Effector memory CD4-positive, alpha-beta T cell (primary cell): Measurements from ENCODE around the gene SLITRK6.

ENCODE experiments used
- DNase-seq, 3 donors: peaks; one replicate each; pipeline ENCODE4 v3.0.0-alpha.2; 2020
- H3K27ac ChIP-seq: 2 replicates; pipeline ENCODE4 v1.7.0; 2013; ENCODE audit warnings: mild to moderate bottlenecking, low read length, moderate library complexity; ENCODE audit not compliant: insufficient read depth, poor library complexity, severe bottlenecking
- H3K27me3 ChIP-seq: replicated peaks from 2 replicates; pipeline ENCODE4 v1.7.0; 2013; ENCODE audit warnings: mild to moderate bottlenecking, low read length; ENCODE audit not compliant: insufficient read depth, control insufficient read depth, poor library complexity, severe bottlenecking
- H3K36me3 ChIP-seq: 2 replicates; pipeline ENCODE4 v1.7.0; 2013; ENCODE audit warnings: mild to moderate bottlenecking, low read length, moderate library complexity; ENCODE audit not compliant: control insufficient read depth, insufficient read depth
- H3K4me1 ChIP-seq: 2 replicates; pipeline ENCODE4 v1.7.0; 2013; ENCODE audit warnings: low read length, mild to moderate bottlenecking; ENCODE audit not compliant: control insufficient read depth, insufficient read depth, poor library complexity, severe bottlenecking
- H3K4me3 ChIP-seq: 2 replicates; pipeline ENCODE4 v1.7.0; 2013; ENCODE audit warnings: low read length, low read depth, mild to moderate bottlenecking; ENCODE audit not compliant: insufficient read depth, poor library complexity, severe bottlenecking
- H3K9me3 ChIP-seq: 2 replicates; pipeline ENCODE4 v1.7.0; 2013; ENCODE audit warnings: mild to moderate bottlenecking, low read length, moderate library complexity; ENCODE audit not compliant: control insufficient read depth

Gene SLITRK6

DNA sequence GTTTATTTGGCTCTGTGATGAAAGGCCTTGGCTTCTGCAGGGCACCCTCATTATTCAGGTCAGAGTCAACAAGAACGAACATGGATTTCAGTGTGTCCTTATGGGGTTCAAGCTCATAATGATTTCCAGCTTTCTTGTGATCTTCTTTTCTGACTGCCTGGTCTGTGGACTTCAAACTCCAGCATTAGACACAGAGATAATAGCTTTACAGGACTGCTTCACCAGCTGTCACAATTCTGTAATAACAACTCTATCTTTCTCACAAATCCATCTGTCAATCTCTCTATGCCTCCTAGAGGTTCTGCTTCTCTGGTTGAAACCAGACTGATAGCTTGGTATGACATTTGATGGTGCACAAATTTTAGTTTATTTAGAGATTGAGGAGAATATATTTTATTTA, 13.1 kb upstream of the SLITRK6 start:
- H3K36me3 ChIP-seq: no peaks in the 10 kb centered on the region
- no peaks in the 10 kb centered on the region for H3K9me3 ChIP-seq
- no peak overlapping the region for H3K4me3 ChIP-seq

GRCh38 chr13:85808811-85809210, 9.6 kb upstream of the SLITRK6 start:
- no peak overlapping the region for H3K27ac ChIP-seq
- no peaks in the 10 kb centered on the region for H3K36me3 ChIP-seq
- H3K27me3 ChIP-seq: no peaks in the 10 kb centered on the region
- H3K9me3 ChIP-seq: no peaks in the 10 kb centered on the region
- no peak for DNase-seq
- no peak overlapping the region for H3K4me3 ChIP-seq
- H3K4me1 ChIP-seq: no peaks in the 10 kb centered on the region

More for the DNA sequence above, 13.1 kb upstream of the SLITRK6 start:
- H3K27me3 ChIP-seq: no peaks in the 10 kb centered on the region
- no peak overlapping the region for H3K27ac ChIP-seq
- no peaks in the 10 kb centered on the region for H3K4me1 ChIP-seq
- DNase-seq: no peak

DNA sequence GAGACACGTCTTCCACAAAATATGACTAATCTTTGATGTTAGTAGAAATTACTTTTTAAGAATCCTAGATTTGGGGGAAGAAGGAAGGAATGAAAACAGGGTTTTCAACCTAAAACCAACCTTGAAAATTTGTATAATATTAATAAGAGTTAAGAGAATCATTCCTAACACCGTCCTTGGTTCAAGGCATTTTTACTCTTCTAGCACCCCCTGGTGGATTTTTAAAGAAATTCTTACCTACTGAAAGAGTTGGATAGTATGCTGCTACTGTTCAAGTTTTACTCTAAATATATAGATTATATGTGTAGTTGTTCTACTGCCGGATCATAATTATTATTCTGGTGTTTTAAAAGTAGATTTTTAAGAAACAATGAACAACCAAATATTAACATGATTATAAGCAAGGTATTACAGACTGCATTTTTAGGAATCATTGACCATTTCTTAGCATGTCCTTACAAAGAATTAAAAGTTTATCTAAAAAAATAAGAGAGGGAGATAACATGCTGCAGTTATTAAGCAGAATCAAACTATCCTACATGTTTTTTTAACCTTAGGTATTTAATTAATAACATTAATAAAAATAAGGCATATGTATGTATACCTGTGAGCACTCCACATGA, 7.4 kb upstream of the SLITRK6 start:
- Histone ChIP-seq H3K4me1 (no peaks in the 10 kb centered on the region), H3K36me3 (no peaks in the 10 kb centered on the region), H3K4me3 (no peak overlapping the region), H3K27me3 (no peaks in the 10 kb centered on the region), H3K9me3 (no peaks in the 10 kb centered on the region), H3K27ac (no peak overlapping the region)
- no peak for DNase-seq

- no peak overlapping the region for H3K4me3 ChIP-seq
- no peaks in the 10 kb centered on the region for H3K9me3 ChIP-seq
- H3K27ac ChIP-seq: no peak overlapping the region
Measured at GRCh38 chr13:85798556-85798955, 663 bp downstream of the SLITRK6 start.

GRCh38 chr13:85797311-85797710, 1.9 kb downstream of the SLITRK6 start:
- Histone ChIP-seq H3K4me3 (no peak overlapping the region), H3K27ac (no peak overlapping the region)

More at GRCh38 chr13:85798556-85798955, 663 bp downstream of the SLITRK6 start:
- DNase-seq: no peak
- H3K27me3 ChIP-seq: no peaks in the 10 kb centered on the region
- no peaks in the 10 kb centered on the region for H3K4me1 ChIP-seq
- H3K36me3 ChIP-seq: no peaks in the 10 kb centered on the region

DNA sequence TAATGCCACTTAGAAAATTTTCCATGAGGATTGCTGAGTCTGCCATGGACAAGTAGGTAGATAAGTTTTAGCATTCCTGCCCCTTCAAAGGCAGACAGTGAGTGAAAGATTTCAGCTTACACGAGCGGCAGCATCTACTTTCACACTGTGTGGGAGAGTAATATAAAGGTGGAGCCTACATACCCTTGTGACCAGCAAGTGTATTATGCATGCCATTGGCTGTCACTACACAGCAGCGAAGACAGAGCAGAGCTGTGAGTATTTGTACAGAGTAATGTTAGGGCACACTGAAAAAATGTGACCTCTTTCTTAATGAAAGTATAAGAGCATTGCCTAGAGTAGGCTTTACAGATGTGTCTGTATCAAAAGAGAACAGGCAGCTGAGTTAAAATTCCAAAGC, 14.0 kb downstream of the SLITRK6 start:
- Histone ChIP-seq H3K4me3 (no peak overlapping the region), H3K27me3 (no peaks in the 10 kb centered on the region), H3K36me3 (no peaks in the 10 kb centered on the region), H3K27ac (no peak overlapping the region), H3K9me3 (no peaks in the 10 kb centered on the region), H3K4me1 (no peaks in the 10 kb centered on the region)
- DNase-seq: no peak

More at GRCh38 chr13:85797311-85797710, 1.9 kb downstream of the SLITRK6 start:
- no peak for DNase-seq
- Histone ChIP-seq H3K36me3 (no peaks in the 10 kb centered on the region), H3K4me1 (no peaks in the 10 kb centered on the region), H3K9me3 (no peaks in the 10 kb centered on the region), H3K27me3 (no peaks in the 10 kb centered on the region)

DNA sequence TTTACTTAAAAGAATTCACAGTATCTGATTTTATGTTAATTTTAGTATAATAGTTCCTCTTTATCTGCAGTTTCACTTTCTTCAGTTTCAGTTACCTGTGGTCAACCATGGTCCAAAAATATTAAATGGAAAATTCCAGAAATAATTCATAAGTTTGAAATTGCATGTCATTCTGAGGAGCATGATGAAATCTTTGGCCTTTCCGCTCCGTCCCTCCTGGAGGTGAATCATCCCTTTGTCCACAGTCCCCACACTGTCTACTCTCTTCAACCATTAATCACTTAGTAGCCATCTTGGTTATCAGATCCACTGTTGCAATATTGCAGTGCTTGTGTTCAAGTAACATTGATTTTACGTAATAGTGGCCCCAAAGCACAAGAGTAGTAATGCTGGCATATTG, 26.9 kb downstream of the SLITRK6 start:
- no peaks in the 10 kb centered on the region for H3K27me3 ChIP-seq
- H3K36me3 ChIP-seq: no peaks in the 10 kb centered on the region
- no peak for DNase-seq
- no peak overlapping the region for H3K4me3 ChIP-seq
- H3K4me1 ChIP-seq: no peaks in the 10 kb centered on the region
- H3K27ac ChIP-seq: no peak overlapping the region
- H3K9me3 ChIP-seq: no peaks in the 10 kb centered on the region

GRCh38 chr13:85771856-85772255, 27.4 kb downstream of the SLITRK6 start:
- Histone ChIP-seq H3K4me3 (no peak overlapping the region), H3K27ac (no peak overlapping the region)

DNA sequence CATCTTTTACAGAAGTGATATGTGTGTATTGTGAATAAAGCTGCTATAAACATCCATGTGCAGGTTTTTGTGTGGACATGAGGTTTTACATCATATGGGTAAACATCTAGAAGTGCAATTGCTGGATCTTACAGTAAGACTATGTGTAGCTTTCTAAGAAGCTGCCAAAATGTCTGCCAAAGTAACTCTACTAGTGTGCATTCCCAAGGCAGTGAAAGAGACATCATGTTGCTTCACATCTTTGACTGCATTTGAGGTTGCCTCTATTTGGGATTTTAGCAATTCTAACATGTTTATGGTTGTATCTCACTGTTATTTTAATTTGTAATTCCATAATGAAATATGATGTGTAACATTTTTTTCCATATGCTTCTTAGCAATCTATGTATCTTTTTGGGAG, 30.3 kb downstream of the SLITRK6 start:
- Histone ChIP-seq H3K4me3 (no peak overlapping the region), H3K9me3 (no peaks in the 10 kb centered on the region), H3K4me1 (no peaks in the 10 kb centered on the region), H3K27ac (no peak overlapping the region), H3K36me3 (no peaks in the 10 kb centered on the region), H3K27me3 (no peaks in the 10 kb centered on the region)
- no peak for DNase-seq

More at GRCh38 chr13:85771856-85772255, 27.4 kb downstream of the SLITRK6 start:
- no peaks in the 10 kb centered on the region for H3K27me3 ChIP-seq
- DNase-seq: no peak
- H3K36me3 ChIP-seq: no peaks in the 10 kb centered on the region
- no peaks in the 10 kb centered on the region for H3K9me3 ChIP-seq
- no peaks in the 10 kb centered on the region for H3K4me1 ChIP-seq

DNA sequence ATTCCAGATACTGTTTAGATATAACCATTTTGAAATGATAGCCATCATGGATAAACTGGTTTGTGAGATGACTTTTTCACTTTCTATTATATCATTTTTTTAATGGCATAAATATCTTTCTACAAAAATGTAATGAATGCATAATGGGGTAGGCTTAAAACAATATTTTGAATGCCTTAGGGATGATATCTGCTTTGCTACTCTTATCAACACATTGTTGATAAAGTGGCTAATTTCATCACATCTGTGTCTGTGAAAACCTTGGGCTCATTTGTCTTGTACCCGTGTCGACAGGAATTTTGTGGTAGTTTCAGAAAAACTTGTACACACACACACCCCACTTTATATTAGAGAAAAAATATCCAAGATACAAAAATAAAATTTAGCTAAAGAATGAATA, 44.1 kb downstream of the SLITRK6 start:
- no peak for DNase-seq
- H3K4me3 ChIP-seq: no peak overlapping the region
- H3K4me1 ChIP-seq: no peaks in the 10 kb centered on the region
- no peaks in the 10 kb centered on the region for H3K27me3 ChIP-seq
- H3K9me3 ChIP-seq: no peaks in the 10 kb centered on the region
- H3K27ac ChIP-seq: no peak overlapping the region
- no peaks in the 10 kb centered on the region for H3K36me3 ChIP-seq
